Hepatic stellate cell (primary cell): ENCODE measurements around the gene NLGN1.

Source experiments
- DNase-seq: peaks from one replicate; pipeline ENCODE4 v3.0.0; 2011; ENCODE audit warnings: low spot score

NLGN1 gene

GRCh38 chr3:173641696-173642095, 244.2 kb downstream of the NLGN1 start:
- DNase-seq, result no peak

- no peak for DNase-seq
These were observed 246.8 kb downstream of the NLGN1 start for GRCh38 chr3:173644086-173645082.

GRCh38 chr3:173650596-173650995, 253.1 kb downstream of the NLGN1 start:
- no peak for DNase-seq

GRCh38 chr3:173652093-173652492, 254.5 kb downstream of the NLGN1 start:
- no peak for DNase-seq

GRCh38 chr3:173653781-173654180, 256.2 kb downstream of the NLGN1 start:
- no peak for DNase-seq

DNA sequence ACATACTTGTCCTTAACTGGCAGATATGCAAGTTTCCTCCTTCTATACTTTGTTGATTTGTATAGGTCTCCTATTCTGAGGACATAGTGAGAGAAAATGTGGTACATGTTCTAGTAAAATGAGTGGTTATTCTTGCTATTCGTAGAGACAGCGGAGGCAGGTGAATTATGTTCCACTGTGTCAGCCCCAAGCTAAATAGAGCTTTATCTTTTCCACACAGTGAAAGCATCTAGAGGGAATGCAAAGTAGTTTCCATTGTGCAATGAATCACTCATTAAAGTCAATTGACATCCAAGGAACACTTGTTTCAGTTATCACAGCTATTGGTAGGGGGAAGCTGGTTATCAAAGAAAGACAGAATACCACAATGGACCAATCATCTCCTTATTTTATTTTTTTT, 262.4 kb downstream of the NLGN1 start:
- no peak for DNase-seq

DNA sequence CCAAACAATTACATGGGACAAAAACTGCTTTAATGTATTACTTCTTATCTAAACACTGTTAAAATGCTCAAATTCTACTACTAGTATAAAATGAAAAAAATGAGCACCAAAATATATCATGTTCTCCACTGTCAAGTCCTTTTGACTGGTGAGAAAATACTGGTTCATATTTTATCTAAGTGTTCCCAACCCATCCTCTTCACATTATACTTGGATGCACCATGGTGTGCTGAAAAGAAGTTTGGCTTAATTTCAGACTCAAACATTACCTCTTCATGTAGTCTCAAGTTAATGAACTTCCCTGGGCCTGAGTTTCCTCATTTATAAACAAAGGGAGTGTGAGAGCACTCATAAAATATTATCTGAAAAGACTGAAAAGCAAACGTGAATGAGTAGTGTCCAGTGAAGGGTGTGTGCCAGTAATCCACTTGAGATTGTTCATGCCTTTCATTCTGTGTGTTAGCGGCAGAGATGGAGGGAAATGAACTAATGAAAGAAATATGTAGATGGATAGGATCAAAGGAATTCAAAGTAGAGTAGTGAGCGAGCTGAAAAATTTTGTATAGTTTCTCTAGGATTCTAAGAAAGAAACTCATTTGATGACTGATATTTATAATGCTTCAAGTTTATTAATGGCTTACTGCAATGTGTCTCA, 263.2 kb downstream of the NLGN1 start:
- DNase-seq, result no peak

GRCh38 chr3:173663696-173664111, 266.2 kb downstream of the NLGN1 start:
- DNase-seq, result no peak

DNA sequence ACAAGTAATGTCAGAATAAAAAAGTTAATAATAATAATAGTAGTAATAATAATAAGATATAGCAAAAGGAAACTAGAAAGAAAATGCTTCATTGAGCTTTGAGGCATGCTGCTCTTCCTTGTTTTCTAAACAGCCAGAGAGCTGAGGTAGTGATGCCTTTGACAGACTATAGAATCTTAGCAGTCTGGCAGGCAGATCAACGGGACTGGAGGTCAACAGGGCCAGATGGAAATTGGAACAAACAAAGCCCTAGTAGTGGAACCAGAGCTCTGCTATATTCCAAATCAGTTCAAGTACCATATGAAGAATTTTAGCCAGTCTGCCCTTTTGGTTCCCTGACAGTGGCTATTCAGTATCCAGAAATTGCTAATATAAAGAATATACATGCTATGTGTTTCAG, 278.6 kb downstream of the NLGN1 start:
- DNase-seq, result no peak

DNA sequence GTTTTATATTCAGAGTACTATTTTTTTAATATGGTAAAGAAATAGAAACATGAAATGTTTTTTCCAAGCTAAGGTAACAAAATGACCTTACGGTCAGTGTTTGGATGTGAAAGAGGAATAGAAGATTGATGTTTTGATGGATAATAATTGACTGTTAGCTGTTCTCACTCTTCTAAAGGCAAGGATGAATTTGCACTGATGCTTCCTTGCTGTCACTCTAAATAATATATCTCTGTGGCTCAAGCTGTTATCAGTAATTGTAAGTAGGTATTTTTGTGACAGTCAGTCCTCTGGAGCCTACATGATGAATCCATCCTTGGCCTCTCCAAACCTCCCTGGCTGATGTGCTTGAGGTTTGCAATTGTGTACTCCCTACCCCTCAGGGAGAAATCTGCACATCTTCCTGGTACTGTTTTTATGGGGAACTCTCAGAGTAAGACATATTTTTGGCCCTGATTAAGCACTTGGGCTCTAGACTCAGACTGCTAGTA, 283.7 kb downstream of the NLGN1 start:
- DNase-seq, result no peak

- no peak for DNase-seq
These were observed 287.9 kb downstream of the NLGN1 start for GRCh38 chr3:173685456-173685855.

GRCh38 chr3:173688216-173688842, 290.8 kb downstream of the NLGN1 start:
- no peak for DNase-seq

GRCh38 chr3:173690542-173691180, 293.1 kb downstream of the NLGN1 start:
- no peak for DNase-seq

- no peak for DNase-seq
These were observed 301.8 kb downstream of the NLGN1 start for GRCh38 chr3:173699353-173699752.

DNA sequence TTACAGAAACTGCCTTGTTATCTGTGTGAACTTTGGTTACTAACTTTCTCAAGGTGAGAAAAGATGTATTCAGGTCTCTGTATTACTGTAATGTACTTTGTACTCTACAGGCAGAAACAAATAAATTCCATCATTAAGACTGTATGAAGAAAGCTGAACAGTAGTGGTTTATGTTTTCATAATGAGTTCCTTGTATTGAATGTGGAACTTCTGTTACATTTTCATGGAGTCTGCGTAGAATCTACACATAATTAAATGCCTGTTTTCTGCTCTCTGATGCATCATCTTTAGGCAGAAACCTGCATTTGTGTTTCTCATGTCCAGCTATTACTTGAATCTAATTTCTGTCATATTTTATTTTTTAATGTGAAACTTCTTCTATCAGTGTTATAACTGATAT, 302.8 kb downstream of the NLGN1 start:
- DNase-seq, result no peak

- DNase-seq, result no peak
These were observed 305.0 kb downstream of the NLGN1 start for GRCh38 chr3:173702561-173702960.

GRCh38 chr3:173703771-173704170, 306.2 kb downstream of the NLGN1 start:
- no peak for DNase-seq

DNA sequence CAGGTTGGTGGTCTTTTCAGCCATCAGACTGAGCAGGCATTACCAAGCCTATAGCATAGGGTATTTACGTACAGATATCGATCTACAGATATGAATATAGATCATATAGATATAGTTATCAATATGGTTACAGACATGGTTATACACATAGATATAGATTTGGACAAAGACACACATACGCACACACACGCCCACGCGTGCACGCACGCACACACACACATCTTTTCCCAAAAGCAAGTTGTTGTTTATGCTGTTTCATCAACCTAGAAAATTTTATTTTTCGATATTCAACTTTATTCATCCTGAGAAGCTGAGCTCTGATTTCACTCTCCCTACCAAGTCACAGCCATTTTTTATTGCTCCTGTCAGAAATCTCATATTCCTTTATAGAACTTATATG, 309.1 kb downstream of the NLGN1 start:
- DNase-seq, result no peak

GRCh38 chr3:173708191-173708590, 310.6 kb downstream of the NLGN1 start:
- no peak for DNase-seq

GRCh38 chr3:173709026-173709425, 311.5 kb downstream of the NLGN1 start:
- DNase-seq, result no peak

DNA sequence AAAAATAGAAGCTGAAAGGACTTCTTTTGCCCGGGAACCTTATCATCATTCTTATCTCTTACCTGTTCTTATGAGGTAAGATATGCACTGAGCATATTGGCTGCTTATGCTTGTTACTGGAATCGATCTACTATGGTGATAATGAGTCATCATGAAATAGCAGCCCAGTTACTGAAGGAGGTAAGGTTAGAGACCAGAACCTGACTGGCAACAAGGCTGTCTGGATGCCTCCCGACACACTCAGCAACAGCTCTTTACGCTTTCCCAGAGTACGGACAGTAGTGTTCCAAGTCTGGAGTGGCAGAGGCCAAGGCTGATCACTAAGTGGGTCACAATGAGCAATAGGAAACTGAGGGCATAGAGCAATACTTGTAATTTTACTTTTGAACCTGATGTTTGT, 314.1 kb downstream of the NLGN1 start:
- no peak for DNase-seq

DNA sequence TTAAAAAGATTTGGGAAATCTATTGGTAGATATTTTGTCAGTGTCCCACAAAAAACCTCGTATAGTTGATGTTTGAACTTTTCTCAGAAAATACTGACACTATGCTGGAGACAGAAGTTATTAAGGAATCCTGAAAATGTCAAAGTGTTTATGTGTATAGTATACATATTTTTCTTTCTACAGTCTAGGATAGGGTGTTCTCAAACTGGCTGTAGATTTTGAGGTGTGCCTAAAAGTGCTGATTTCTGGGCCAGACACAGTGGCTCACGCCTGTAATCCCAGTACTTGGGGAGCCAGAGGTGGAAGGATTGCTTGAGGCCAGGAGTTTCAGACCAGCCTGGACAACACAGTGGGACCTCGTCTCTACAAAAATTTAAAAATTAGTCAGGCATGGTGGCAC, 322.0 kb downstream of the NLGN1 start:
- DNase-seq, result no peak
